GM12891 (cell line): ENCODE data around the gene AKAP7.
"Not testable (repeated sequence)": the region's sequence is repeated elsewhere in the genome, so short reads cannot be mapped to it uniquely, and the experiment has no call there.

Experiments
- DNase-seq: peaks from one replicate; pipeline ENCODE4 v3.0.0; 2011; ENCODE audit warnings: low spot score; ENCODE audit not compliant: insufficient read length
- FAIRE-seq: peaks from 2 replicates; lab custom pipeline; 2011; peaks lifted over from hg19 to GRCh38; lab: Jason Lieb, UNC
- PAX5 ChIP-seq: IDR thresholded peaks from 2 replicates; pipeline ENCODE4 v1.6.1; 2011; ENCODE audit warnings: low read length, moderate library complexity, mild to moderate bottlenecking; ENCODE audit not compliant: insufficient read depth, severe bottlenecking
- POLR2A ChIP-seq: IDR thresholded peaks from 2 replicates; pipeline ENCODE4 v1.6.1; 2011; ENCODE audit warnings: low read depth, low read length, control low read depth
- POLR2AphosphoS5 ChIP-seq: IDR thresholded peaks from 2 replicates; pipeline ENCODE4 v1.6.1; 2011; ENCODE audit warnings: low read depth, low read length, control low read depth
- POU2F2 ChIP-seq: IDR thresholded peaks from 2 replicates; pipeline ENCODE4 v1.6.1; 2011; ENCODE audit warnings: low read depth, mild to moderate bottlenecking, control low read depth, low read length, moderate library complexity
- SPI1 ChIP-seq: IDR thresholded peaks from 2 replicates; pipeline ENCODE4 v1.6.1; 2011; ENCODE audit warnings: low read depth, low read length, control low read depth
- TAF1 ChIP-seq: IDR thresholded peaks from 2 replicates; pipeline ENCODE4 v1.6.1; 2011; ENCODE audit warnings: low read depth, low read length, control low read depth

AKAP7 gene

DNA sequence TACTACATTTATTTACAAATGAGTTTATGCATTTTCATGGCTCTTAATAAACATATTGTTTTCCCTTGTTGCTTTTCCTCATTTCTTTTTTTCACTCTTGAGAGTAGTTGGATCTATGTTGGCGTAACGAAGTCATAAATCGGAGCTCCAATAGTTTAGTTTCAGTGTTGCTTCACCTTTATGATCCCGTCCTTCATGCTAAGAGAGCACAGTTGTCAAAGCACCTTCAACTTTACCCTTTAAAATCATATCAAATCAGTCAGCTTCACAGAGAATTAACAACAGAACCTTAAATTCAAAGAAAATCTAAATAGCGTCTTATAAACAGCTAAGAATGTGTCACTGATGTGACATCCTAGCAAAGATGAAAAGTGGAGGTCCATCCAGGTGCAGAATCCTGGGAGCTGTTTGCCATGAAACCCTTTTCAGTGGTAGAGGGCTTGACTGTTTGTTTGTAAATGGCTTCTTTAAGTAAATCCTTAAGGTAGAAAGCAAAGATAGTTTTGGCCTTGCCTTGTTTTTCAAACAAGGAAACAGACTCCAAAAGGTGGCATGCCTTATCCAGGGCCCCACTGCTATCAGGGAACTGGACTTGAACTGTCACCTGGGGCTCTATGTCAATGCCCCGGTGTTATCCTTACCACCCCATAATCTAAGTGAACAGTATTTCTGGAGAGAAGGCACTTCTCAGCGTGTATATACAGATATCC is 148.4 kb downstream of the AKAP7 start:
- DNase-seq (no peak), FAIRE-seq (no peak)
- TF ChIP-seq SPI1 (no peak), POU2F2 (no peak), TAF1 (no peak), POLR2AphosphoS5 (no peak), PAX5 (no peak), POLR2A (no peak)

DNA sequence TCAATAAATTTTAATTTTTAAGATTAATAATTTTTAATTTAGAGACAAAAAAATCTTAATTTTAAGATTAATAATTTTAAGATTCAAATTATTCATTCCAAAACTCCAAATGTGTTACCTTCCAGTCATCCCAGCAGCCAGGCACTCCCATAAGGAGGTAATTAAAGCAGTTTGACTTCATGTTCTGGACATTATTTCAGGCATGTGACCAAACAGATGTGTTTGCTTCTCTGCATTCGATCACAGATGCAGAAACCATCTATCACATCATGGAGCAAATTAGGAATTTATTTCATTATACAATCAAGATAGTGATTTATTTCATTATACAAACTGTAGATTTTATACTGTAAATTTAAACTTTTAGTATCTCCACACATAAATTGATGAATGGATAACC is 150.3 kb downstream of the AKAP7 start:
- no peak for DNase-seq
- no peak for TF ChIP-seq PAX5
- no peak for TF ChIP-seq POLR2A
- TF ChIP-seq POU2F2, result no peak
- no peak for TF ChIP-seq POLR2AphosphoS5
- TF ChIP-seq SPI1, result no peak
- TF ChIP-seq TAF1, result no peak
- FAIRE-seq, result no peak

DNA sequence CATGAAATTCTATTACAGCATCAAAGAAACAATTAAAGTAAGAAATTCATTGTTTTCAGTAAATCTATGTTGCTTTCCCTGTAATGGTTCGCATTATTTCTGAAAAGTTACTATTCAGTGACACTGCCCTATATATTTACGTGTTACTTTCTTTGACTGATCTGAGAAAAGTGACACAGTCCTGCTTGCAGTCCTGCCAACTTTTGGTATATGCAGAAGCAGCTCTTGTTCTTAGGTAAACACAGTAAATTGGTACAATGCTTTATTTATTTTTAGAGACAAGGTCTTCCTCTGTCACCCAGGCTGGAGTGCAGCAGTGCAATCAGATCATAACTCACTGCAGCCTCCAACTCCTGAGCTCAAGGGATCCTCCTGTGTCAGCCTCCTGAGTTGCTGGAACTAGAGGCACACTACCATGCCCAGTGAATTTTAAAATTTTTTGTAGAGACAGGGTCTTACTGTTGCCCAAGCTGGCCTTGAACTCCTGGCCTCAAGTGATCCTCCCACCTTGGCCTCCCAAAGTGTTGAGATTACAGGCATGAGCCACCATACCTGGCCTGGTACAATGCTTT is 151.3 kb downstream of the AKAP7 start:
- DNase-seq (no peak), FAIRE-seq (no peak)
- TF ChIP-seq SPI1 (no peak), POLR2A (no peak), PAX5 (no peak), POLR2AphosphoS5 (no peak), TAF1 (no peak), POU2F2 (no peak)

DNA sequence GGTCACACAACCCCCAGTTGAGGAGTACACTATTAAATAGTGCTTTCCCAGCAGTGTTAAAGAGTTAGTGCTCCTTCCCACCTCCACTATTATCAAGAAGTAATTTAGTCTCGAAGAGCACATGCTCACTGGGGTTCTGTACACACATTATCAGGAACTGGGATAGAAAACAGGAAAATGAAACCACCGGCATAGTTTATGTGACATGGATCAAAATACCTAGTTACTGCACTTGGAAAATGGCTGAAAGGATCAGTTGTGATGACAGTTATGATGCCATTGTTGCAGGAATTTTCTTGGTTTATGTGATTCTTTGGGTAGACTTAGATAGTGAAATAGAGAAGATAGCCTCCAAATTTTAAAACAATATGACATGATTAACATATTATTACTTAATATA is 152.9 kb downstream of the AKAP7 start:
- DNase-seq (no peak), FAIRE-seq (no peak)
- no peak for TF ChIP-seq POLR2AphosphoS5
- no peak for TF ChIP-seq SPI1
- TF ChIP-seq PAX5, result no peak

DNA sequence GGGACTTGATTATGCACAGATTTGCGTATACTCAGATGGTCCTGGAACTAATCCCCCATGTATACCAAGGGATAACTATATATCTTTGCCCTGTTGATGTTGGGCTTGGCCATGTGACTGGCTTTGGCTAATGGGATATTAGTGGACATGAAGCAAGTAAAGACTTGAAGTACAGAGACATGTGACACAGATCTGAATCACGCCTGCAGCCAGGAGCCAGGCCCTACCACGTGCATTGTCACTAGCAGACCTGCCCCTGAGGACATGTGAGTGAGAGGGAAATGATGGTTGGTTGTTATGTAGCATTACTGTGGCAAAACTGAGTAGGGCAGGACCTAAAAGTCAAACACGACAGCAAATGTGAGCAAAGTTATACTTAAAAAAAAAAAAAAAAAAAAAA is 155.7 kb downstream of the AKAP7 start:
- FAIRE-seq (no peak), DNase-seq (no peak)
- TF ChIP-seq SPI1 (no peak), POU2F2 (no peak), PAX5 (no peak), POLR2A (no peak), POLR2AphosphoS5 (no peak), TAF1 (no peak)

DNA sequence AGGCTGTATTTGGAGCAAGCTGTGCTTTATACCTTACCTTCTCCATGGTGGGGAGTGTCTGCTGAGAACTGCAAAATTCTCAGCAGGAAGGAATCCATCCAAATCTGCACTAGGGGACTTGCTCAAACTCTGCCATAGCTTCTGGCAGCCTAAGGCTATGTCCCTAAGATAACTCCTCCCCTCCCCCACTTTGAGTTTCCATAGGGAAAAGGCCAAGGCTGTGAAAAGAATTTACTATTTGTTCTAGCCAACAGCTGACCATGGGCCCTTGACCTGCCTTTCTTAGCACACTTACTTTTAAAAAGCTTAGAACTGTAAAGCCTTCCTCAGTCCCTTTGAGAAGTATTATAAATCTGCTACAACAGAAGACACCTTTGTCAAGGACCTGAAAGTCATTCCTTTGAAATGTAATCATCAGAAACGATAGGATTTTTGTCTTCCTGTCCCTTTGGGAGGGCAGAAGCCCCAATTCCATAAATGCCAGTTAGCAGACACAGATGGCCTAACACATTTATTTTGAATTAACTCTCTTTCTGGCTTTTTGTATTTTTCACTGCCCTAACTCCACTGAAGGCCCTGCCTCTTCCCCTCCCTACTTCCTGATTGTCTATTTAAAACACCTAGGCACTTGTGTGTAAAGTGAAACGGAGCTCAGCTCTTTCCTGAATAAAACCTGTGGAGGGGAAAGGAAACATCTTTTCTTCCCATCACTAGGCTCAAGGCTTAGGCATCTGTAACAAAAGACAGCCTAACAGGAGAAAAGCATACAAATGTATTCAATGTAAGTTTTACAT is 157.1 kb downstream of the AKAP7 start:
- FAIRE-seq, result no peak
- DNase-seq, result no peak
- no peak for TF ChIP-seq SPI1
- no peak for TF ChIP-seq POLR2AphosphoS5
- no peak for TF ChIP-seq POLR2A
- no peak for TF ChIP-seq PAX5
- TF ChIP-seq POU2F2, result no peak
- no peak for TF ChIP-seq TAF1

DNA sequence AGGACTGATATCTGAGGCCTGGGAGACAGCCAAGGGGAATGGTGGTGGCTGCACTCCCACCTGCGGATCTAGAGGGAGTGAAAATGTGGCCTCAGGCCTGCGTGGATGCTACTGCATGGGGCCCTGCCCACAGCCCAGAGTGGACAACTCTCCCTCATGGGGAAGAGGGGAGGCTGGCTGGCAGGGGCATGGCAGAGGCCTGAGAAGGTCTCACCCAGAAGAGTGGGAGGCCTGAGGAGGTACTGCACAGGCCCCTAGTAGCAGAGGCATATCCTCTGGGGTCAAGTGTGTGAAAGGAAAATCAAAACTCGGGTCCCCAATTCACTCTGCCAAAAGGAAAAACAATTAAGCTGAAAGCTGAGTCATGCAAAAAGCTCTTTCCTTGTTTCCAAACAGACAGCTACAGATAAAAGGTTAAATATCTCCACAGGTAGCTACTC is 158.2 kb downstream of the AKAP7 start:
- FAIRE-seq (no peak), DNase-seq (no peak)
- TF ChIP-seq PAX5, result no peak
- no peak for TF ChIP-seq POLR2AphosphoS5
- no peak for TF ChIP-seq POLR2A
- no peak for TF ChIP-seq TAF1
- no peak for TF ChIP-seq SPI1
- no peak for TF ChIP-seq POU2F2

DNA sequence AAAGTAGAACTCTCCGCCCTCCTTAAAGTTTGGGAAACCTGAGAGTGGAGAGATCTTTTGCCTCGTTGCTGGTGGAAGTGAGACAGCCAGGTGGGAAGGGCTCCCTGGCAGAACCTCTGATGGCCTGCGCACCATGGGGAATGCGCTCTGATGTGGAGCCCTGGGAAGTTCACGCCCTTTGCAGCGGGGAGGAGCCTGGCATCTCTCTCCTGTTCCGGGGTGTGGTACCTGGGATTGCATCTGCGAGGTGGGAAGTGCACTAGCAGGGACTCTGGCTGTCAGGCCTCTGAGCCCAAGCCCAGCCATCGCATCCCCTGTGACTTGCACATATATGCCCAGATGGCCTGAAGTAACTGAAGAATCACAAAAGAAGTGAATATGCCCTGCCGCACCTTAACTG is 159.8 kb downstream of the AKAP7 start:
- no peak for FAIRE-seq
- no peak for DNase-seq
- no peak for TF ChIP-seq TAF1

DNA sequence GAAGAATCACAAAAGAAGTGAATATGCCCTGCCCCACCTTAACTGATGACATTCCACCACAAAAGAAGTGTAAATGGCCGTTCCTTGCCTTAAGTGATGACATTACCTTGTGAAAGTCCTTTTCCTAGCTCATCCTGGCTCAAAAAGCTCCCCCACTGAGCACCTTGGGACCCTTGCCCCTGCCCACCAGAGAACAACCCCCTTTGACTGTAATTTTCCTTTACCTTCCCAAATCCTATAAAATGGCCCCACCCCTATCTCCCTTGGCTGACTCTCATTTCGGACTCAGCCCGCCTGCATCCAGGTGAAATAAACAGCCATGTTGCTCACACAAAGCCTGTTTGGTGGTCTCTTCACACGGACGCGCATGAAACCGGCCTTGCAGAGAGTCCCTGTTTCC is 165.6 kb downstream of the AKAP7 start:
- not testable (repeated sequence) for FAIRE-seq, DNase-seq

DNA sequence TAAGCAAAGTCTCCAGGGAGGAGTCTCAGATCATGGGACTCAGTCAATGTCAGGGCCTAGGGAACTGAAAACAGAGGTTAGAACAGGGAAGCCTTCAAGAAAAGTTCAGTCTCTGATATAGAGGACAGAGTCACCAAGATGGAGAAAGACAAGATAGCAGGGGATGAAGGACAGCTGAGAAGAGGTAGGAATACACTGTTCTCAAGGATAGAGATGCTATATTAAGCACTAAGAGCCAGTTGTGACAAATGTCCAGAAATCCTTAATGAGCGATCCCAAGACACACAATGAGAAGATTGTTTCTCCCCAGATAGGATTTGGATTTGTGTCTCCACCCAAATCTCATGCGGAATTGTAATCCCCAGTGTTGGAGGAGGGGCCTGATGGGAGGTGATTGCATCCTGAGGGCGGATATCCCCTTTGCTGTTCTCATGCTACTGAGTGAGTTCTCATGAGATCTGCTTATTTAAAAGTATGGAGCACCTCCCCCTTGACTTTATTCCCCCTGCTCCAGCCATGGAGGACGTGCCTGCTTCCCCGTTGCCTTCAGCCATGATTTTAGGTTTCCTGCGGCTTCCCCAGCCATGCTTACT is 168.2 kb downstream of the AKAP7 start:
- no peak for FAIRE-seq
- TF ChIP-seq POLR2AphosphoS5 (no peak), PAX5 (no peak), POLR2A (no peak), SPI1 (no peak), TAF1 (no peak), POU2F2 (no peak)
- no peak for DNase-seq
